HG02678 (cell line): ENCODE results near the gene FGF7.
"Not testable (repeated sequence)": the region's sequence is repeated elsewhere in the genome, so short reads cannot be mapped to it uniquely, and the experiment has no call there.

Source experiments
- ATAC-seq: cut with Tn5 transposase; IDR thresholded peaks from one replicate; pipeline ENCODE4 v1.9.1; 2021; ENCODE audit warnings: mild to moderate bottlenecking, moderate library complexity; ENCODE audit not compliant: unreplicated experiment

Gene FGF7

DNA sequence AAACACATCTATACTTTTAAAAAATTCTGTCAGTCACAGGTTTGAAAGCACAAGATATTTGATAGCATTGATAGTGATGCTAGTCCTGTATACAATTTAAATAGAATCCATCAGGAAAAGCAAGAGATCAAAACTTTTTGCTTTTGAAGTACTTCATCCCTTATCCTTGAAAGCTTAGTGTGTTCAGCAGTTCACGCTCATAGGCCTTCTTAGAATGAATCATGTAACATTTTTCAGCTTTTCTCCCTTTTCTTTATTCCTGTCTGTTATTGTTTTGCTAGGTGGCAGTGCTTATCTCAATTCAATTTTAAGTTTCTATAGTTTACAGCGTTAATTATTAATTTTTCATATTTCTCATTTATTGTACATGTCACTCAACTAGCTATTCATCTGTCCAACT lies 69.1 kb downstream of the FGF7 start:
- no peak for ATAC-seq

DNA sequence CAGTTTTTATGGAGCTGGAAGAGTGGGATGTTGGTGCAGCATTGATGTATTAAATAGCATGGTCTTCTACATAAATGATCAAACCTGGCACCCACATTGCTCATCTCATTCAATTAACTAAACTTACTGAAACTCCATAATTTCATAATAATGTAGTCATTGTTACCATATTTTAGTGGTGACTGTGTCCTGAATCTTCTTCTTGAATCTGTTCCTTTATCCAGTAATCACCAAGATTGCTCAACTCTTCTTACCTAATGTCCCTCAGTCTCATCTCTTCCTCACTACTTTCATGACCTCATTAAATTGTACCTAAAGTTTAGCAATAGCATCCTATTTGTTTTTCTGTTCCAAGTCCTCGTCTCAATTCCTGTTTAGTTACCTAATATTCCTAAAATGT lies 69.8 kb downstream of the FGF7 start:
- ATAC-seq, result no peak

GRCh38 chr15:49494842-49495241 lies 71.8 kb downstream of the FGF7 start:
- ATAC-seq, result no peak

DNA sequence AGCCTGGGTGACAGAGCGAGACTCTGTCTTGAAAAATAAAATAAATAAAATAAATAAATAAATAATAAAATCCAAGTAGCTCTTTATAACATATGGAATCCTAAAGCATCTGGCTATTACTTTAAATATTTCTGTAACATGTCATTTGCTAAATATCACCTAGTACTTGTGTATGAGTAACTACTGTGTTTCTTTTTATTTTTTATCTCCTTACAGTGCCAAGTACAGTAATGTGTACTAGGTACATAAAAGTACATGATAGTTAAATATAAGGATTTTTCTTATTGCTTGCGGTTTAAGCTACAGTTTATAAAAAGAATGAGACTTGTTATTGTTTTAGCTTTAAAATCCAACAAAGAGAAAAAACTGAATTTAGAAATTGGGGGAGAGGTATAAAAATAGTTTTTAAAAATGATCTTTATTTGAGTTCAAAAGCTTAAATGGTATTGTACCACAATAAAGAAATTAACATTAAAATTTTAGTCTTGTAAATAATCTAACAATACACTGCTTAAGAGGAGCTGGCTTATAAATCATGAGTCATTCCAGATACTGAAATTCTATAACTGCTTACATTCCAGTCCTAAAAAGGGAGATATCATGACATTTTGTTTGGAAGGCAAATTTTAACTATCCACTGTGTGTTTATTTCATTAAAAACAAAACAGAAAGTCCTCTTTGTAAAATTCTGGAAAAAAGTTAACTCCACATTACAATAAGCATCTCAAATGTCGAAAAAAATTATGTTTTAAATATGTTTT lies 73.1 kb downstream of the FGF7 start:
- no peak for ATAC-seq

- no peak for ATAC-seq
Measured at GRCh38 chr15:49501586-49501985, 78.5 kb downstream of the FGF7 start.

- ATAC-seq, result no peak
Measured at GRCh38 chr15:49506341-49506740, 83.3 kb downstream of the FGF7 start.

DNA sequence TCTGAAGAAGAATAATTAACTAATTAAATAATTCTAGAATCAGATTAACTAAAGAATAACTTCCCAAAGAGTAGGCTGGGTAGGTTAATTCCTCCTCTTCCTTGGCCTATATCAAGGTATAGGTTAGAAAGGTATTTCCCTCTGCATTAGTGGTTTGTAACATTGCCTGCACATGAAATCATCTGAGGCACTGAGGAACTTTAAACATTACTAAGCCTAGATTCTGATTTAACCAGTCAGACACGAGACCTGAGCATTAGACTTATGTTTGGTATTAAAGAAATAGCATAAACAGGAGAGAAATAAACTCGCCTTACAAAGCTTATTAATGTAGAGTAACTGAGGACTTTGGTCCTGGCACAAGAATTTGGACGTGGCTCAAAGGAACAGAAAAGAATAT lies 84.2 kb downstream of the FGF7 start:
- ATAC-seq, result no peak

GRCh38 chr15:49512739-49513138 lies 89.7 kb downstream of the FGF7 start:
- not testable (repeated sequence) for ATAC-seq

- no peak for ATAC-seq
Measured at GRCh38 chr15:49521802-49522201, 98.8 kb downstream of the FGF7 start.

DNA sequence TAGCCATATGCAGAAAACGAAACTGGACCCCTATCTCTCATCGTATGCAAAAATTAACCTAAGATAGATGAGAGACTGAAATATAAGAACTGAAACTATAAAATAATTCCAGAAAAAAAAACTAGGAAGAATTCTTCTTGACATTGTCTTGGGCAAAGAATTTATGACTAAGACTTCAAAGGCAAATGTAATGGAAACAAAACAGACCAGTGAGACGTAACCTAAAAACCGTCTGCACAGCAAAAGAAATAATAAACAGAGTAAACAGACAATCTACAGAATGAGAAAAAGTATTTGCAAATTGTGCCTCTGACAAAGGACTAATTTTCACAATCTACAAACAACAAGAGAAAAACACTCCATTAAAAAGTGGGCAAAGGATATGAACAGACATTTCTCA lies 105.2 kb downstream of the FGF7 start:
- ATAC-seq, result no peak

DNA sequence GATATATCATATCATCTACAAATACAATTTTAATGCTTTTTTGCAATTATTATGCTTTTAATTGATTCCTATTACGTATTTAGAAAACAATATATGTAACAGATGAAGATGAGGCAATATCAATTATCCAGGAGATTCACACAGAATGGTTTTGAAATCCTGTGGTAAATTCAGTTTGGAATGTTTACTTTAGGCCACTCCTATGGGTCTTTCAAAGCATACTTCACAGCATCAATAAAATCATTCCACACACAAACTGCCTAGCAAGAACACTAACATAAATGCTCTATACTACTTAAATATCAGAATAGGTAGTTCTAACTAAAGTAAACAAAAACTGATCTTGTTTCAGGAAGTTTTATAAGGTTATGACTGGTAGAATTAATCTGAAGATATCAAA lies 107.0 kb downstream of the FGF7 start:
- no peak for ATAC-seq
